ENCODE measurements around the gene HSPB1.

The HSPB1 gene

DNA sequence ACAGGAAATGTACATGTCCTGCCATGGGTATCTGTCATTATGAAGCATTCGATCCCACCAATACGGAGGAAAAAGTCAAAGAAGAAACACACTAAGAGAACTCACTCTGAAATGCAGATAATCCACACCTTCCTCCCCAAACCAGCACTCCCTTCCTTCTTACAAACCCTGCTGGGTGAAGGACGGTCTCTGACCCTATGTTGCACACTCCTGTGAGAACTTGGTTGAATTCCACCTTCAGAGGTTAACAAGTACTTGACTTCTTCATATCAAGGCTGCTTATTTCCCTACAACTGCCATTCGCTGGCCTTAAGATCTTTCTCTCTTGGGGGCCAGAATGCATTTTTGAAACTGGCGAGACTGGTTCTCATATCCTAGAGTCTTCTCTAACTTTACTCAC lies 39.7 kb downstream of the HSPB1 start:
- no peak overlapping the region for H3K4me3 ChIP-seq (ENCODE audit: low read depth, low read length)
- no peak for TF ChIP-seq CTCF (IDR thresholded peaks at IDR 0.05; ENCODE audit: low read depth, low read length)

GRCh38 chr7:76343294-76343930 lies 40.9 kb downstream of the HSPB1 start:
- no peak for TF ChIP-seq CTCF (IDR thresholded peaks at IDR 0.05; ENCODE audit: low read depth, low read length)

DNA sequence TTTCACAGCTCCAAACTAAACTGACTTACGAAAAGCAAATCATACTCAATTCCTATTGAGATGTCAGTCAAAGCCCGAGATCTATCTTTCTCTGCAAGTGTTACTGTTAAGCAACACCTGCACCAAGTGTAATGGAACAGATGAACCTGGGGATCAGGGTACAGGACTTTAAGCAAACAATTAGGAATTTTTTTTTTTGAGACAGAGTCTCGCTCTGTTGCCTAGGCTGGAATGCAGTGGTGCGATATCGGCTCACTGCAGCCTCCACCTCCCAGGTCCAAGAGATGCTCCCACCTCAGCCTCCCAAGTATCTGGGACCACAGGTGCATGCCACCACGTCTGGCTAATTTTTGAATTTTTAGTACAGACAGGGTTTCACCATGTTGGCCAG lies 41.5 kb downstream of the HSPB1 start:
- no peak for TF ChIP-seq CTCF (IDR thresholded peaks at IDR 0.05; ENCODE audit: low read depth, low read length)
- H3K4me3 ChIP-seq (ENCODE audit: low read depth, low read length): no peak overlapping the region

More at GRCh38 chr7:76343294-76343930, 40.9 kb downstream of the HSPB1 start:
- H3K4me3 ChIP-seq (ENCODE audit: low read depth, low read length): no peak overlapping the region

DNA sequence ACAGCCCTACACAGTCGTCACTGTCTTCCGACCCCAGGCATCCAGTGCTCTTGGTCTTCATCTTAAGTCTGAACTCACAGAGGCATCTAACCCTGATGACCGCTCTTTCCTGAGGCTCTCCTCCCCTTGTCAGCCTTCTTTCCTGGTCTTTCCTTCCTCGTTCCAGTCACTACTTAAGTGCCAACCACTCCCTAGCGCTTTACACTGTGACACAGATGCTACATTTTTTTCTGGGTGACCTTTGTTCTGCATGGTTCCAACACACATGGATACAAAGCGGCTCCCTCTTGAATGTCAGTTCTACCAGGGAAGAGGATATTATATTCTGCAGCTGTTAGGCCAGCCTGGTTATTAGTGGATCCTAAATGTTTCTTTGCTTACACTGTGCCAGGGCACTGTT lies 43.6 kb downstream of the HSPB1 start:
- no peak overlapping the region for H3K4me3 ChIP-seq (ENCODE audit: low read depth, low read length)
- TF ChIP-seq CTCF (IDR thresholded peaks at IDR 0.05; ENCODE audit: low read depth, low read length): no peak

- no peak for TF ChIP-seq CTCF (IDR thresholded peaks at IDR 0.05; ENCODE audit: low read depth, low read length)
- H3K4me3 ChIP-seq (ENCODE audit: low read depth, low read length): no peak overlapping the region
These were observed 44.3 kb downstream of the HSPB1 start for GRCh38 chr7:76346778-76347177.

- TF ChIP-seq CTCF (IDR thresholded peaks at IDR 0.05; ENCODE audit: low read depth, low read length): no peak
- H3K4me3 ChIP-seq (ENCODE audit: low read depth, low read length): no peak overlapping the region
These were observed 45.2 kb downstream of the HSPB1 start for GRCh38 chr7:76347710-76348109.

DNA sequence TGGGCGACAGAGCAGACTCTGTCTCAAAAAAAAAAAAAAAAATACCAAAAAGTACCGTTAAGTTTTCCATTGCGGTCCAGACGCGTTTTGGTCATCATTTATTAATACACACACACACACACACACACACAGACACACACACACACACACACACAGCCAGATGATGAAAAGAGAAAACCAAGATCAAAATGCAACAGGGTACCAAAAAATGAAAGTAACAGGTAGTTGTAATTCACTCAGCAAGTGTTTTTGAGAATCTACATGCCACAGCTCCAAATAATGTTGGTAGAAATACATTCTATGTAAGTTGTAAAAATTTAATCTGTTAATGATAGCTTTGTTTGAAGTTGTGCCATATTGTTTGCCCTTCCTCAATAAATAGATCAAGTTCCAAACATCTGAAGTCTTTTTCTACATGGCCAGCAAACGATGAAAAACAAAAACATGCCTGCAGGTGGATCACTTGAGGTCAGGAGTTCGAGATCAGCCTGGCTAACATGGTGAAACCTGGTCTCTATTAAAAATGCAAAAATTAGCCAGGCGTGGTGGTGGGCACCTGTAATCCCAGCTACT lies 46.9 kb downstream of the HSPB1 start:
- TF ChIP-seq CTCF (IDR thresholded peaks at IDR 0.05; ENCODE audit: low read depth, low read length): no peak

More for the DNA sequence above, 46.9 kb downstream of the HSPB1 start:
- no peak overlapping the region for H3K4me3 ChIP-seq (ENCODE audit: low read depth, low read length)

All from WI38 (cell line).